CD14-positive monocyte (primary cell): ENCODE results near the gene CCNI. TPM values are rescaled to one million over a fixed set of nuclear protein-coding genes. Genes with fewer than 3 reads are reported as not detected.

Source experiments
- DNase-seq, 3 donors: peaks; one replicate each; pipeline ENCODE4 v3.0.0-alpha.2; 2011 to 2022
- H2AFZ ChIP-seq: 2 replicates; pipeline ENCODE4 v1.6.0; 2012; ENCODE audit warnings: mild to moderate bottlenecking, low read depth, low read length, inconsistent platforms; ENCODE audit not compliant: insufficient read depth, poor library complexity, severe bottlenecking
- H3K27ac ChIP-seq, 2 donors: 1 replicate in 1 of 2; 2 replicates in 1 of 2; pipeline ENCODE4 v1.5.1; 2012 to 2013; ENCODE audit warnings: low read length in 2 of 2, control low read depth in 1 of 2, inconsistent platforms in 1 of 2, low read depth in 1 of 2, mild to moderate bottlenecking in 1 of 2
- H3K27me3 ChIP-seq, 2 donors: one replicate each; pipeline versions ENCODE4 v1.6.0 to v1.6.1; 2011 to 2013; ENCODE audit warnings: low read length in 2 of 2; ENCODE audit not compliant: control insufficient read depth in 2 of 2, insufficient read depth in 2 of 2
- H3K36me3 ChIP-seq, 2 donors: replicated peaks in 1 of 2; 1 replicate in 1 of 2; 2 replicates in 1 of 2; pipeline versions ENCODE4 v1.5.1 to v1.6.1; 2012 to 2013; ENCODE audit warnings: low read length in 2 of 2, control low read depth in 1 of 2, inconsistent platforms in 1 of 2, mild to moderate bottlenecking in 1 of 2; ENCODE audit not compliant: insufficient read depth in 2 of 2, control insufficient read depth in 1 of 2
- H3K4me1 ChIP-seq, 2 donors: 1 replicate in 1 of 2; 2 replicates in 1 of 2; pipeline versions ENCODE4 v1.5.1 to v1.6.1; 2012 to 2013; ENCODE audit warnings: low read length in 2 of 2, control low read depth in 1 of 2, inconsistent platforms in 1 of 2, mild to moderate bottlenecking in 1 of 2, moderate library complexity in 1 of 2; ENCODE audit not compliant: insufficient read depth in 2 of 2, control insufficient read depth in 1 of 2
- H3K4me2 ChIP-seq: replicated peaks from 2 replicates; pipeline ENCODE3; 2012; ENCODE audit warnings: low read length, moderate library complexity, mild to moderate bottlenecking; ENCODE audit not compliant: poor library complexity, severe bottlenecking; ENCODE audit errors: extremely low read depth
- H3K4me3 ChIP-seq, 3 experiments: fragments of 200-600 bp in 1 of 3; sonication (generic) in 1 of 3; replicated peaks in 1 of 3; 1 replicate in 2 of 3; 2 replicates in 1 of 3; pipeline ENCODE4 v1.5.1; 2011 to 2013; ENCODE audit warnings: low read length in 3 of 3, mild to moderate bottlenecking in 3 of 3, control low read depth in 2 of 3, low read depth in 2 of 3, inconsistent platforms in 1 of 3, moderate library complexity in 1 of 3
- H3K79me2 ChIP-seq: 2 replicates; pipeline ENCODE4 v1.6.0; 2012; ENCODE audit warnings: mild to moderate bottlenecking, control low read depth, inconsistent platforms, low read length, moderate library complexity; ENCODE audit not compliant: insufficient read depth
- H3K9ac ChIP-seq: 2 replicates; pipeline ENCODE4 v1.6.0; 2017; ENCODE audit warnings: low read length, mild to moderate bottlenecking; ENCODE audit not compliant: insufficient read depth, poor library complexity, severe bottlenecking
- H3K9me3 ChIP-seq, 2 donors: replicated peaks in 1 of 2; 1 replicate in 1 of 2; 2 replicates in 1 of 2; pipeline versions ENCODE4 v1.5.1 to v1.6.1; 2012 to 2013; ENCODE audit warnings: low read length in 2 of 2, control low read depth in 1 of 2; ENCODE audit not compliant: control insufficient read depth in 1 of 2, insufficient read depth in 1 of 2
- H4K20me1 ChIP-seq: 2 replicates; pipeline ENCODE4 v1.6.0; 2012; ENCODE audit warnings: mild to moderate bottlenecking, low read length, control low read depth, moderate library complexity; ENCODE audit not compliant: insufficient read depth
- H3K27ac Mint-ChIP-seq, 7 donors: one replicate each; pipeline ENCODE4 v1.8.0; 2020; ENCODE audit warnings: mild to moderate bottlenecking in 7 of 7, mixed read lengths in 7 of 7, moderate library complexity in 6 of 7, inconsistent platforms in 2 of 7
- H3K27me3 Mint-ChIP-seq, 3 donors: one replicate each; pipeline ENCODE4 v1.8.0; 2021 to 2022; ENCODE audit warnings: low read depth in 3 of 3, mild to moderate bottlenecking in 3 of 3, mixed read lengths in 3 of 3, moderate library complexity in 3 of 3, inconsistent platforms in 1 of 3
- H3K36me3 Mint-ChIP-seq, 2 donors: one replicate each; pipeline ENCODE4 v1.8.0; 2020; ENCODE audit warnings: mixed read lengths in 2 of 2, inconsistent platforms in 1 of 2, mild to moderate bottlenecking in 1 of 2
- H3K4me1 Mint-ChIP-seq: one replicate; pipeline ENCODE4 v1.8.0; 2020; ENCODE audit warnings: mild to moderate bottlenecking, mixed read lengths
- H3K4me3 Mint-ChIP-seq, 2 donors: one replicate each; pipeline ENCODE4 v1.8.0; 2020; ENCODE audit warnings: mild to moderate bottlenecking in 2 of 2, mixed read lengths in 2 of 2, moderate library complexity in 1 of 2
- H3K9me3 Mint-ChIP-seq, 7 donors: one replicate each; pipeline ENCODE4 v1.8.0; 2020 to 2022; ENCODE audit warnings: mixed read lengths in 7 of 7, mild to moderate bottlenecking in 6 of 7, moderate library complexity in 6 of 7, inconsistent platforms in 2 of 7
- whole genome bisulfite sequencing: methylation state at CpG from one replicate; pipeline ENCODE4 v1.1.5; 2013; ENCODE audit warnings: missing lambda C conversion rate; ENCODE audit not compliant: insufficient coverage; 5-methylcytosine and 5-hydroxymethylcytosine counted together
- intact Hi-C, 2 donors: fragments of 100-400 bp; cut with micrococcal nuclease; formaldehyde crosslinking; loops; one replicate each; pipeline versions ENCODE4 v1.15.0 to v1.15.1; 2023
- polyA plus RNA-seq, 3 donors: library from polyadenylated mRNA; depleted of rRNA in 1 of 3; unstranded in 2 of 3; stranded (reverse) in 1 of 3; fragments of 300-500 nt in 2 of 3; fragments of >200 nt in 1 of 3; fragmentation: Illumina TruSeq in 2 of 3; gene quantifications; 1 replicate in 2 of 3; 2 replicates in 1 of 3; pipeline ENCODE4 v1.2.3, GENCODE V29; 2012 to 2021
- TF ChIP-seq, protein P1 (sequence below): fragments of 200-600 bp; IDR thresholded peaks from one replicate; pipeline ENCODE4 v1.8.0; 2022; ENCODE audit warnings: antibody characterized with exemption, mild to moderate bottlenecking

The CCNI gene
- polyA plus RNA-seq, 3 donors: 106 to 264 (median 171) TPM

DNA sequence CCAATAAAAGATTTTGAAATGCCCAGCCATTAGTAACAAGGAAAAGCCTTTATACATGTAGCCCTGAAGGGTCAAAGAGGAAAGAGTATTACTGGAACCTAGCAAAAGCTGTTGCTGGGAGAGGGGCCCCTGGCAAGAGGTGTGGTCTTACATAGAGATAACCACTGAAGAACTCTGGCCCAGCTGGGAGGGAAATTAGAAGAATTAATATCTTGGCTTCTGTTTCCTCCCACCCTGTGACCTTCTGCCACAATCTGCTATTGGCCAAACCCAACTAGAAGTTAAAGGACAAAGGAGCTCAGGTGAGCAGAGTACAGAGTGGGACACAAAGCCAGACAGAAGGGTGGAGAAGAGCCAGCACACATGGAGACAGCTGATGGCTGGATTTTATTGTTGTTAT, 41.9 kb upstream of the CCNI start:
- no peaks in the 10 kb centered on the region for H3K36me3 Mint-ChIP-seq
- H3K27me3 Mint-ChIP-seq: no peaks in the 10 kb centered on the region
- H3K27ac Mint-ChIP-seq: no peak overlapping the region
- peaks cover 0 to 12% (median 4%) of the 10 kb centered on the region in 7 donors for H3K9me3 Mint-ChIP-seq
- no peak overlapping the region for H3K9ac ChIP-seq
- H3K79me2 ChIP-seq: no peaks in the 10 kb centered on the region
- H3K4me1 Mint-ChIP-seq: peaks cover 7% of the 10 kb centered on the region
- TF ChIP-seq, protein P1, sequence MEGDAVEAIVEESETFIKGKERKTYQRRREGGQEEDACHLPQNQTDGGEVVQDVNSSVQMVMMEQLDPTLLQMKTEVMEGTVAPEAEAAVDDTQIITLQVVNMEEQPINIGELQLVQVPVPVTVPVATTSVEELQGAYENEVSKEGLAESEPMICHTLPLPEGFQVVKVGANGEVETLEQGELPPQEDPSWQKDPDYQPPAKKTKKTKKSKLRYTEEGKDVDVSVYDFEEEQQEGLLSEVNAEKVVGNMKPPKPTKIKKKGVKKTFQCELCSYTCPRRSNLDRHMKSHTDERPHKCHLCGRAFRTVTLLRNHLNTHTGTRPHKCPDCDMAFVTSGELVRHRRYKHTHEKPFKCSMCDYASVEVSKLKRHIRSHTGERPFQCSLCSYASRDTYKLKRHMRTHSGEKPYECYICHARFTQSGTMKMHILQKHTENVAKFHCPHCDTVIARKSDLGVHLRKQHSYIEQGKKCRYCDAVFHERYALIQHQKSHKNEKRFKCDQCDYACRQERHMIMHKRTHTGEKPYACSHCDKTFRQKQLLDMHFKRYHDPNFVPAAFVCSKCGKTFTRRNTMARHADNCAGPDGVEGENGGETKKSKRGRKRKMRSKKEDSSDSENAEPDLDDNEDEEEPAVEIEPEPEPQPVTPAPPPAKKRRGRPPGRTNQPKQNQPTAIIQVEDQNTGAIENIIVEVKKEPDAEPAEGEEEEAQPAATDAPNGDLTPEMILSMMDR: no peak
- H3K4me2 ChIP-seq: no peak overlapping the region
- no peak overlapping the region for H3K4me3 ChIP-seq
- no peak overlapping the region for H2AFZ ChIP-seq
- H4K20me1 ChIP-seq: no peaks in the 10 kb centered on the region
- DNase-seq: no peak
- H3K4me1 ChIP-seq: no peaks in the 10 kb centered on the region
- no peak overlapping the region for H3K27ac ChIP-seq
- H3K4me3 Mint-ChIP-seq: no peak overlapping the region
- H3K36me3 ChIP-seq: no peaks in the 10 kb centered on the region
- H3K27me3 ChIP-seq: no peaks in the 10 kb centered on the region
- intact Hi-C loops: no loop called here
- H3K9me3 ChIP-seq: no peaks in the 10 kb centered on the region

DNA sequence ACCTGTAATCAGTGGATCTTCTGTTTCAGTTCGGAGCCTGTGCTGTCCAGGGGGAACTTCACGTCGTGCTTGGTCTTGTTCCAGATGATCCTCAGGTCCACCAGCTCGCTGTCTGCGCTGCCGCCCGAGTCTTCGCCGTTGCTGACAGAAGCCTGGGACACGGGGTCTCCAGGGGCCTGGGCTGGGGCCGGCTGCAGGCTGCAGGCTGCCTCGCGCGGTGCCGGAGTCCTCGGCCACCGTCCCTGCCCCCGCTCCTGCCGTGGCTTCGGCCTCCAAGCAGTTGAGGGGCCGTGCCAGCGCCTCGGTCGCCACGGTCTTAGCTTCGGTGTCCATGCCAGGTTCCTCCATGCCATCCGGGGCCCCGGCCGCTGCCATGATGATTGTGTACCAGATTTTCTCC, 37.3 kb upstream of the CCNI start:
- Histone ChIP-seq H3K9me3 (no peaks in the 10 kb centered on the region), H3K4me3 (no peak overlapping the region), H3K27me3 (no peaks in the 10 kb centered on the region), H3K79me2 (no peaks in the 10 kb centered on the region), H4K20me1 (no peaks in the 10 kb centered on the region), H2AFZ (no peak overlapping the region), H3K9ac (no peak overlapping the region), H3K36me3 (no peaks in the 10 kb centered on the region), H3K4me2 (no peak overlapping the region), H3K4me1 (no peaks in the 10 kb centered on the region), H3K27ac (no peak overlapping the region)
- no peaks in the 10 kb centered on the region for H3K36me3 Mint-ChIP-seq
- peaks cover 0 to 12% (median 2%) of the 10 kb centered on the region in 7 donors for H3K9me3 Mint-ChIP-seq
- no peak overlapping the region for H3K4me3 Mint-ChIP-seq
- 98% methylated on average over 26 of the region's 29 CpGs for WGBS
- intact Hi-C loops: no loop called here
- no peak for DNase-seq
- TF ChIP-seq, protein P1: no peak
- peaks cover 0 to 3% (median 2%) of the 10 kb centered on the region in 3 donors for H3K27me3 Mint-ChIP-seq
- H3K27ac Mint-ChIP-seq: no peak overlapping the region
- no peaks in the 10 kb centered on the region for H3K4me1 Mint-ChIP-seq
